Stimulated activated memory B cell treated with anti-CD40 and anti-IgM and Interleukin-4, amounts not matched to agents 10 μg/mL and 1 μg/mL and 100 μg/mL, for 72 hours (primary cell): Measurements from ENCODE around the gene SYCP1.
"Not testable (repeated sequence)": the region's sequence is repeated elsewhere in the genome, so short reads cannot be mapped to it uniquely, and the experiment has no call there.

Experiments used
- ATAC-seq: fragments of 150-1000 bp; cut with Tn5 transposase; 2 replicates; pipeline ENCODE4 v1.10.0; 2021
- H3K27ac Mint-ChIP-seq: one replicate; pipeline ENCODE4 v1.8.0; 2022; ENCODE audit warnings: mild to moderate bottlenecking, mixed read lengths
- H3K27me3 Mint-ChIP-seq: one replicate; pipeline ENCODE4 v1.8.0; 2022; ENCODE audit warnings: mixed read lengths
- H3K36me3 Mint-ChIP-seq: one replicate; pipeline ENCODE4 v1.8.0; 2022; ENCODE audit warnings: mixed read lengths
- H3K4me1 Mint-ChIP-seq: one replicate; pipeline ENCODE4 v1.8.0; 2022; ENCODE audit warnings: mixed read lengths
- H3K4me3 Mint-ChIP-seq: one replicate; pipeline ENCODE4 v1.8.0; 2022; ENCODE audit warnings: mild to moderate bottlenecking, moderate library complexity, mixed read lengths
- H3K9me3 Mint-ChIP-seq: one replicate; pipeline ENCODE4 v1.8.0; 2022; ENCODE audit warnings: mixed read lengths

The SYCP1 gene

GRCh38 chr1:114901814-114902213, 47.2 kb downstream of the SYCP1 start:
- no peak overlapping the region for H3K4me3 Mint-ChIP-seq
- H3K36me3 Mint-ChIP-seq = no peaks in the 10 kb centered on the region
- no peak for ATAC-seq
- H3K27ac Mint-ChIP-seq = no peak overlapping the region
- H3K27me3 Mint-ChIP-seq = peaks cover 8% of the 10 kb centered on the region
- H3K9me3 Mint-ChIP-seq = no peaks in the 10 kb centered on the region
- no peaks in the 10 kb centered on the region for H3K4me1 Mint-ChIP-seq

GRCh38 chr1:114902343-114902742, 47.7 kb downstream of the SYCP1 start:
- Mint-ChIP-seq H3K27ac (no peak overlapping the region), H3K9me3 (no peaks in the 10 kb centered on the region), H3K4me1 (no peaks in the 10 kb centered on the region), H3K4me3 (no peak overlapping the region), H3K27me3 (peaks cover 5% of the 10 kb centered on the region), H3K36me3 (no peaks in the 10 kb centered on the region)
- ATAC-seq = no peak

- Mint-ChIP-seq H3K27ac (no peak overlapping the region), H3K9me3 (no peaks in the 10 kb centered on the region), H3K4me3 (no peak overlapping the region), H3K36me3 (no peaks in the 10 kb centered on the region), H3K4me1 (no peaks in the 10 kb centered on the region), H3K27me3 (peaks cover 13% of the 10 kb centered on the region)
- ATAC-seq = no peak
Measured at GRCh38 chr1:114903480-114903879, 48.8 kb downstream of the SYCP1 start.

GRCh38 chr1:114915720-114916119, 61.1 kb downstream of the SYCP1 start:
- not testable (repeated sequence) for H3K9me3 Mint-ChIP-seq, H3K4me3 Mint-ChIP-seq, H3K36me3 Mint-ChIP-seq, ATAC-seq, H3K4me1 Mint-ChIP-seq, H3K27ac Mint-ChIP-seq
- peaks cover 17% of the 10 kb centered on the region for H3K27me3 Mint-ChIP-seq

GRCh38 chr1:114926607-114927006, 71.9 kb downstream of the SYCP1 start:
- peaks cover 64% of the 10 kb centered on the region for H3K27me3 Mint-ChIP-seq
- peaks cover 8% of the 10 kb centered on the region for H3K9me3 Mint-ChIP-seq
- no peak for ATAC-seq
- no peak overlapping the region for H3K27ac Mint-ChIP-seq
- H3K4me1 Mint-ChIP-seq = no peaks in the 10 kb centered on the region
- H3K36me3 Mint-ChIP-seq = no peaks in the 10 kb centered on the region
- no peak overlapping the region for H3K4me3 Mint-ChIP-seq

GRCh38 chr1:114927401-114927800, 72.7 kb downstream of the SYCP1 start:
- Mint-ChIP-seq H3K27me3 (peaks cover 56% of the 10 kb centered on the region), H3K9me3 (peaks cover 10% of the 10 kb centered on the region), H3K27ac (no peak overlapping the region), H3K4me1 (no peaks in the 10 kb centered on the region), H3K4me3 (no peak overlapping the region), H3K36me3 (no peaks in the 10 kb centered on the region)
- ATAC-seq = no peak

- no peak overlapping the region for H3K27ac Mint-ChIP-seq
- H3K27me3 Mint-ChIP-seq = peaks cover 14% of the 10 kb centered on the region
- no peak for ATAC-seq
- H3K4me1 Mint-ChIP-seq = no peaks in the 10 kb centered on the region
- H3K36me3 Mint-ChIP-seq = no peaks in the 10 kb centered on the region
- no peak overlapping the region for H3K4me3 Mint-ChIP-seq
- H3K9me3 Mint-ChIP-seq = peaks cover 11% of the 10 kb centered on the region
Measured at GRCh38 chr1:114956570-114956969, 101.9 kb downstream of the SYCP1 start.

GRCh38 chr1:114959423-114959822, 104.8 kb downstream of the SYCP1 start:
- Mint-ChIP-seq H3K9me3 (peaks cover 11% of the 10 kb centered on the region), H3K4me3 (no peak overlapping the region), H3K27ac (no peak overlapping the region), H3K36me3 (no peaks in the 10 kb centered on the region), H3K27me3 (peaks cover 22% of the 10 kb centered on the region), H3K4me1 (no peaks in the 10 kb centered on the region)
- no peak for ATAC-seq

- Mint-ChIP-seq H3K27me3 (peaks cover 44% of the 10 kb centered on the region), H3K4me3 (no peak overlapping the region), H3K9me3 (peaks cover 5% of the 10 kb centered on the region), H3K36me3 (peaks cover 3% of the 10 kb centered on the region), H3K27ac (no peak overlapping the region), H3K4me1 (no peaks in the 10 kb centered on the region)
- no peak for ATAC-seq
Measured at GRCh38 chr1:114976891-114977290, 122.2 kb downstream of the SYCP1 start.

- Mint-ChIP-seq H3K4me1 (no peaks in the 10 kb centered on the region), H3K9me3 (peaks cover 13% of the 10 kb centered on the region), H3K36me3 (peaks cover 12% of the 10 kb centered on the region), H3K27me3 (peaks cover 31% of the 10 kb centered on the region), H3K27ac (no peak overlapping the region), H3K4me3 (no peak overlapping the region)
- ATAC-seq = no peak
Measured at GRCh38 chr1:114979278-114979891, 124.7 kb downstream of the SYCP1 start.

- H3K27me3 Mint-ChIP-seq = peaks cover 16% of the 10 kb centered on the region
- H3K27ac Mint-ChIP-seq = no peak overlapping the region
- H3K9me3 Mint-ChIP-seq = peaks cover 11% of the 10 kb centered on the region
- ATAC-seq = no peak
- H3K4me3 Mint-ChIP-seq = no peak overlapping the region
- H3K4me1 Mint-ChIP-seq = no peaks in the 10 kb centered on the region
- H3K36me3 Mint-ChIP-seq = peaks cover 12% of the 10 kb centered on the region
Measured at GRCh38 chr1:114982251-114982650, 127.6 kb downstream of the SYCP1 start.

- H3K27me3 Mint-ChIP-seq = peaks cover 47% of the 10 kb centered on the region
- no peak overlapping the region for H3K27ac Mint-ChIP-seq
- no peaks in the 10 kb centered on the region for H3K4me1 Mint-ChIP-seq
- no peak overlapping the region for H3K4me3 Mint-ChIP-seq
- no peak for ATAC-seq
- peaks cover 20% of the 10 kb centered on the region for H3K9me3 Mint-ChIP-seq
- H3K36me3 Mint-ChIP-seq = peaks cover 19% of the 10 kb centered on the region
Measured at GRCh38 chr1:114986286-114986685, 131.6 kb downstream of the SYCP1 start.

GRCh38 chr1:114988095-114988494, 133.4 kb downstream of the SYCP1 start:
- Mint-ChIP-seq H3K36me3 (peaks cover 7% of the 10 kb centered on the region), H3K4me1 (no peaks in the 10 kb centered on the region), H3K9me3 (peaks cover 9% of the 10 kb centered on the region), H3K4me3 (no peak overlapping the region), H3K27me3 (peaks cover 32% of the 10 kb centered on the region), H3K27ac (no peak overlapping the region)
- ATAC-seq = no peak

- H3K27me3 Mint-ChIP-seq = peaks cover 7% of the 10 kb centered on the region
- H3K36me3 Mint-ChIP-seq = no peaks in the 10 kb centered on the region
- no peak for ATAC-seq
- H3K4me3 Mint-ChIP-seq = no peak overlapping the region
- H3K27ac Mint-ChIP-seq = no peak overlapping the region
- H3K9me3 Mint-ChIP-seq = no peaks in the 10 kb centered on the region
- H3K4me1 Mint-ChIP-seq = no peaks in the 10 kb centered on the region
Measured at GRCh38 chr1:114997510-114998289, 143.0 kb downstream of the SYCP1 start.

- Mint-ChIP-seq H3K27ac (no peak overlapping the region), H3K27me3 (peaks cover 33% of the 10 kb centered on the region), H3K9me3 (peaks cover 3% of the 10 kb centered on the region), H3K4me1 (no peaks in the 10 kb centered on the region), H3K36me3 (no peaks in the 10 kb centered on the region), H3K4me3 (no peak overlapping the region)
- ATAC-seq = no peak
Measured at GRCh38 chr1:115006191-115006590, 151.5 kb downstream of the SYCP1 start.

GRCh38 chr1:115012006-115012405, 157.3 kb downstream of the SYCP1 start:
- H3K27me3 Mint-ChIP-seq = peaks cover 10% of the 10 kb centered on the region
- peaks cover 8% of the 10 kb centered on the region for H3K4me1 Mint-ChIP-seq
- no peaks in the 10 kb centered on the region for H3K36me3 Mint-ChIP-seq
- H3K27ac Mint-ChIP-seq = no peak overlapping the region
- ATAC-seq = no peak
- no peak overlapping the region for H3K4me3 Mint-ChIP-seq
- H3K9me3 Mint-ChIP-seq = peaks cover 3% of the 10 kb centered on the region
